ENCODE results near the gene TMEM255B. TPM values are rescaled to one million over a fixed set of nuclear protein-coding genes. Genes with fewer than 3 reads are reported as not detected.
A peak's percentile ranks its signal among the peaks of the same experiment; 100 is the strongest.

The TMEM255B gene
- total RNA-seq, 2 donors from 2014 or later: 0.96 to 4.6 TPM

DNA sequence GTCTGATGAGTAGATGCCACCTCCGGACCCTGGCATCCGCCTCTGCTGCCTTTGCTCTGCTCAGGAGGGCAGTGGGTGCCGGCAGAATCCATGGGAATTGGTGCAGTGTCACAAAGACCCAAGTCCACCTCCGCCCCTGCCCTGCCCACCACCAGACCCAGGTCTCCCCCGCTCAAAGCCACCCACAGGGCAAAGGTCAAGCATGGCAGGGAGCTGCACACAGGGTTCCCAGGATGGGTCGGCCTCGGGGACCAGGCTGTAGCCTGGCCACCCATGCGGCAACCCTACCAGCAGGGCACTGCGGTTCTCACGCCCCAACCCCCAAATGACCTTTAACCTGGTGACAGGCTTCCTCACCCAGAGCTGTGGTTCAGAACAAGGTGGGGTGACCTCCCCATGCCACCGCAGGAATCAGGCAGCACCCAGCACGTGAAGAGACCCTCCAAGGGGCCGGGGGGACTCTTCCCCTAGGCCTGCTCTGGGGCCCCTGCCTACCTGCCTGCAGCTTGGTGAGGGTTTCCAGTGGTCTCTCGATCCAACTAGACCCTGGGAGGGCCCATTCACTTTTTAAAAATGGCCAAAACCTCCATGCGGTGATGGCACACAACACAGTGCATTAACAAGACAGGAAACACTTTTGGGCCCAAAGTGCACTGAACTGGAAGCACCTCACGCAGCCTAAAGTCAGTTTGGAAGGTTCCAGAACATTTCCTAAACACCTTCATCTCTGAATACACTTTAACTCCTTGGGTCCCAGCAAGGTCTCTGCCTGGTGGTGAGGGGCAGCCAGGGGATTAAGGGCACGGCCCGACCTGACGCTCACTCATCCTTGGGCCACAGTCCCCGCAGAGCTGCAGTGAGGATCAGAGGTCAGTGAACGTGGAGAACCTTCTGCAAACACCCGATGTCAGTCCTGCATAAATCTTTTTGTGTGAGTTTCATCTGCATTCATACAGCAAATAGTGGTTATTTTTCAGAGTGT lies 93.8 kb downstream of the TMEM255B start:
- H3K4me3 ChIP-seq: no peak overlapping the region
- H3K4me1 ChIP-seq (replicated peaks): peaks cover 23% of the 10 kb centered on the region
- intact Hi-C loops (cut with DNase I): no loop called here
- TF ChIP-seq, protein P1, sequence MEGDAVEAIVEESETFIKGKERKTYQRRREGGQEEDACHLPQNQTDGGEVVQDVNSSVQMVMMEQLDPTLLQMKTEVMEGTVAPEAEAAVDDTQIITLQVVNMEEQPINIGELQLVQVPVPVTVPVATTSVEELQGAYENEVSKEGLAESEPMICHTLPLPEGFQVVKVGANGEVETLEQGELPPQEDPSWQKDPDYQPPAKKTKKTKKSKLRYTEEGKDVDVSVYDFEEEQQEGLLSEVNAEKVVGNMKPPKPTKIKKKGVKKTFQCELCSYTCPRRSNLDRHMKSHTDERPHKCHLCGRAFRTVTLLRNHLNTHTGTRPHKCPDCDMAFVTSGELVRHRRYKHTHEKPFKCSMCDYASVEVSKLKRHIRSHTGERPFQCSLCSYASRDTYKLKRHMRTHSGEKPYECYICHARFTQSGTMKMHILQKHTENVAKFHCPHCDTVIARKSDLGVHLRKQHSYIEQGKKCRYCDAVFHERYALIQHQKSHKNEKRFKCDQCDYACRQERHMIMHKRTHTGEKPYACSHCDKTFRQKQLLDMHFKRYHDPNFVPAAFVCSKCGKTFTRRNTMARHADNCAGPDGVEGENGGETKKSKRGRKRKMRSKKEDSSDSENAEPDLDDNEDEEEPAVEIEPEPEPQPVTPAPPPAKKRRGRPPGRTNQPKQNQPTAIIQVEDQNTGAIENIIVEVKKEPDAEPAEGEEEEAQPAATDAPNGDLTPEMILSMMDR (IDR thresholded peaks at IDR 0.05): no peak
- WGBS: 74% methylated on average over 22 of the region's 22 CpGs
- no peaks in the 10 kb centered on the region for H3K36me3 ChIP-seq
- peak overlapping the region; percentile 32 to 42 for H3K27ac ChIP-seq
- no peak for DNase-seq (ENCODE audit: low spot score)
- H3K9me3 ChIP-seq: no peaks in the 10 kb centered on the region
- H3K27me3 ChIP-seq (replicated peaks; ENCODE audit: insufficient read depth): no peaks in the 10 kb centered on the region

DNA sequence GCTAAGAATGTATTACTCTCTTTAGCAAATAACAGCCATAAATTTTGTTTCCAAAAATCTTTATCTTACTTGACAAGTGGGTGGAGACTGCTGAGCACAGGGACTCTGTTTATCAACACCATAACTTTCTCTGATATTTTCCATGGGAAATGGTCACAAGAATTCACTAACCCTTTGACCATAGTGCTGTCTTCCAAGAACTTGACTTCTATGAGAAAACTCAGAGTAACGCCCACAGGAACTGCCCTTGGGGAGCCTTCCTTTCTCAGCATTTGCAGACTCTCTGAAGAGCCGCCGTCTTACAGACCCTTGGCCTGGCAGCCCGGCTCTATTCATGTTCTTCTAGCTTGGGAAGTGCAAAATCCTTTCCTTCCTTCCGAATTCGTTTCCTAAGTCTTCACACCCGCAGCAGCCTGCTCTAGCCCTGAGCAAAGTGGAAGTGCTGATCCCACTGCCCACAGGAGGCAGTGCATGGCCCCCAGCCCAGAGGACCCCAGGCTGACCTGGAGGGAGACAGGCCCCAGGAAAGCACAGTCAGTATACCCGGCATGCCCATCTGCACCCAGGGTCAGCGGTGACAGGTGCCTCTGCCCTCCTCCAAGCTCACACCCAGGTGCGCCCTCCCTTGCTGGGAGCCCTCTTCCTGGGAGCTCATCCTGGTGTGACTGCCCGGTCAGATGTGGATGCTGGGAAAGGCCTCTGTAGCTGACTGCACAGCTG lies 94.7 kb downstream of the TMEM255B start:
- intact Hi-C loops (cut with DNase I): no loop called here
- Histone ChIP-seq H3K27me3 (replicated peaks; ENCODE audit: insufficient read depth) (no peaks in the 10 kb centered on the region), H3K9me3 (no peaks in the 10 kb centered on the region), H3K4me3 (no peak overlapping the region), H3K4me1 (replicated peaks) (peaks cover 23% of the 10 kb centered on the region), H3K27ac (peak overlapping the region; percentile 32 to 42), H3K36me3 (no peaks in the 10 kb centered on the region)
- 50% methylated on average over 11 of the region's 11 CpGs for WGBS
- TF ChIP-seq POLR2AphosphoS5 (IDR thresholded peaks at IDR 0.05) (no peak), POLR2A (IDR thresholded peaks at IDR 0.05) (no peak)
- TF ChIP-seq, protein P1 (IDR thresholded peaks at IDR 0.05): no peak
- DNase-seq (ENCODE audit: low spot score): no peak

DNA sequence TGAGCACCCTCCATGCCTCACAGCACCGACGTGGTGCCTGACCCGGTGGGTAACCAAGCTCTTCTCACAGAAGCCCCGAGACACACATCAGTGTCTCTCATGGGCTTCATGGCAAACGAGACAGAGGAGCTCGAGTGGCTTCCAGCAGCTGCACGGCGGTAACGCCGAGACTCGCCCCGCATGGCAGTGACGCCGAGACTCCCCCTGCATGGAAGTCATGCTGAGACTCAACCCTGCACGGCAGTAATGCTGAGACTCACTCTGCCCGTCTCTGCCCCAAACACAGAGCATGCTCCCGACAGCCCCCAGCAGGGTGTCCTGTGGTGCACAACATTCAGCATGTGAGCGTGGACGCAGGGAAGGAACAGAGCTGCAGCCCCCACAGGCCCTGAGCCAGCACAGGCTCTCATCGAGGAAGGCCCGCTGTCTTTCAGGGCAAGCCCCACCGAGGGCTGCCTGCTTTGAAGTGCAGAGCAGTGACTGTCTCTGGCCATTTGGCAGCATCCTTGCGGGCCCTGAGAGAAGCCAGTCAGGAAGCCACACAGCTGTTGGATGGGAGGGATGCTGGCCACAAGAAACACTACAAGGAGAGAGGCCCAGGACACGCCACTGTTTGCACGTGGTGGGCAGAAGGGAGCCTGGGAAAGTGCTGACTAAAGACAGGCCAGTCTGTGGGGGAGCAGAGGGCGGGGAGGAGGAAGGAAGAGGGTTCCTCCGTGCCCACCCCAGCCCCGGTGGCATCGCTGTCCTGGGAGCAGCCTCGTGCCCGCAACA lies 95.4 kb downstream of the TMEM255B start:
- WGBS: 45% methylated on average over 31 of the region's 31 CpGs
- Histone ChIP-seq H3K27ac (peak overlapping the region; percentile 32 to 42), H3K9me3 (no peaks in the 10 kb centered on the region), H3K27me3 (replicated peaks; ENCODE audit: insufficient read depth) (no peaks in the 10 kb centered on the region), H3K36me3 (no peaks in the 10 kb centered on the region), H3K4me3 (no peak overlapping the region), H3K4me1 (replicated peaks) (peaks cover 23% of the 10 kb centered on the region)
- intact Hi-C loops (cut with DNase I): no loop called here
- DNase-seq (ENCODE audit: low spot score): no peak
- TF ChIP-seq, protein P1 (IDR thresholded peaks at IDR 0.05): no peak
- TF ChIP-seq POLR2A (IDR thresholded peaks at IDR 0.05): no peak
- no peak for TF ChIP-seq POLR2AphosphoS5 (IDR thresholded peaks at IDR 0.05)

DNA sequence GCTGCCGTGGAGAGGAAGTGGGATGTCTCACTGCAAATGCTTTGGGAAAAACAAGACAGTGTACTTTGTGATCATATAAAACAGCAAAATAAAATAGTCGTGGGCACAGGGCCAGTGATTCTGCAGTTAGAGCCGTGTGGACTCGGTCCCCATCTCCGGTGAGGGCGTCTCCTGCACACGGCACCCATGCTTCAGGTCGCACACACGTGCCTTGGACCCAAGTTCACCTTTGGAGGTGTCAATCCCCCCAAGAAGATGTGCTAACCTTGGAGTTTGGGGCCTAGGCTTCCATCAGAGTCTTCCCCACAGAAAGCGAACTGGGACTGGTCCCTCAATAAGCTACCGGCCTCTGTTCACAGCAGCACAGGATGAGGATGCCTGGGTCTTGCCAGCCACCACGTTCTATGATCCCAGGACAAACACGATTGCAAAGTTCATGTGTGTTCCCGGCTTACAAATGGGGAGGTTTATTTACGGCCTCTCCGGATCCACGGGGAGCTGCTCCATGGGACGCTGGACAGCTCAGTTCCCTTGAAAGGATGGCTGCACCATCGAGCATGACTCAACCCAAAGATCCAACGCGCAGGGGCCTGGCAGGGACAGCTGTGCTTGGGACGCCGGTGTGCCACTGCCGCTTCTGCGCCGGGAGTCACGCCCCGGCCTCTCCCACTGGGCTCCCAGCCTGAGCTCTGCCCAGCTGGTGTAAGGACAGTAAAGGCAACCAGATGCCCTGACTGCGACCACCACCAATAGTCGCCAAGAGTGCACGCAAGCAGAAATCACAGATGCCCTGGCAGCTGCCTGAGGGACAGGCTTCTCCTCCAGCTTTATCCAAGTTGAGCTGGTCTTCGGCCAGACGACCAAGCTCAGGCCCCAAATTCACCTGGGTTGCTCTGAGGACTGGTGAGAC lies 96.2 kb downstream of the TMEM255B start:
- H3K4me3 ChIP-seq: no peak overlapping the region
- 65% methylated on average over 31 of the region's 33 CpGs for WGBS
- H3K27me3 ChIP-seq (replicated peaks; ENCODE audit: insufficient read depth): no peaks in the 10 kb centered on the region
- H3K4me1 ChIP-seq (replicated peaks): peaks cover 23% of the 10 kb centered on the region
- no peaks in the 10 kb centered on the region for H3K9me3 ChIP-seq
- H3K27ac ChIP-seq: peak overlapping the region; percentile 32 to 42
- no peaks in the 10 kb centered on the region for H3K36me3 ChIP-seq
- intact Hi-C loops (cut with DNase I): no loop called here
- TF ChIP-seq POLR2AphosphoS5 (IDR thresholded peaks at IDR 0.05): no peak
- no peak for TF ChIP-seq POLR2A (IDR thresholded peaks at IDR 0.05)
- TF ChIP-seq, protein P1 (IDR thresholded peaks at IDR 0.05): no peak
- DNase-seq (ENCODE audit: low spot score): no peak

Measured in prostate gland (tissue), 2 donors.